ENCODE measurements around the gene STRIP2.

DNA sequence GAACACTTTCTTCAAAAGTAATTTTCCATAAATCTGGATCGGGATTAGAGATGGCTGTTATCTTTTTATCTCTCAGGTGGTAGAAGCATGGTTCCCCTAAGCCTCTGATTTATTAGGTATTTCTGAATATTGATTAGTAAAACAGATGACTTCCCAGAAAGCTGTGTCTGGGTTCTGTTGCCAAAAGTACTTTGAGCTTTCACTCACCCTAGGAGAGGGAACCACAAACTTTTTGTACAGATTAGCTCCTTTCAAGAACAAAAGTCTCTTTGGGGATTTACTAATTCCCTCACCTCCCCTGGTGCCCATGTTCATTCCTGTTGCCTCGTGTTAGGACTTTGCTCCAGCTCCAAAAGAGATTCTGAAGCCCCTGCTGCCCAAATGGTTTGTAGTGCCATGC lies 46.7 kb upstream of the STRIP2 start:
- TF ChIP-seq, protein P1, sequence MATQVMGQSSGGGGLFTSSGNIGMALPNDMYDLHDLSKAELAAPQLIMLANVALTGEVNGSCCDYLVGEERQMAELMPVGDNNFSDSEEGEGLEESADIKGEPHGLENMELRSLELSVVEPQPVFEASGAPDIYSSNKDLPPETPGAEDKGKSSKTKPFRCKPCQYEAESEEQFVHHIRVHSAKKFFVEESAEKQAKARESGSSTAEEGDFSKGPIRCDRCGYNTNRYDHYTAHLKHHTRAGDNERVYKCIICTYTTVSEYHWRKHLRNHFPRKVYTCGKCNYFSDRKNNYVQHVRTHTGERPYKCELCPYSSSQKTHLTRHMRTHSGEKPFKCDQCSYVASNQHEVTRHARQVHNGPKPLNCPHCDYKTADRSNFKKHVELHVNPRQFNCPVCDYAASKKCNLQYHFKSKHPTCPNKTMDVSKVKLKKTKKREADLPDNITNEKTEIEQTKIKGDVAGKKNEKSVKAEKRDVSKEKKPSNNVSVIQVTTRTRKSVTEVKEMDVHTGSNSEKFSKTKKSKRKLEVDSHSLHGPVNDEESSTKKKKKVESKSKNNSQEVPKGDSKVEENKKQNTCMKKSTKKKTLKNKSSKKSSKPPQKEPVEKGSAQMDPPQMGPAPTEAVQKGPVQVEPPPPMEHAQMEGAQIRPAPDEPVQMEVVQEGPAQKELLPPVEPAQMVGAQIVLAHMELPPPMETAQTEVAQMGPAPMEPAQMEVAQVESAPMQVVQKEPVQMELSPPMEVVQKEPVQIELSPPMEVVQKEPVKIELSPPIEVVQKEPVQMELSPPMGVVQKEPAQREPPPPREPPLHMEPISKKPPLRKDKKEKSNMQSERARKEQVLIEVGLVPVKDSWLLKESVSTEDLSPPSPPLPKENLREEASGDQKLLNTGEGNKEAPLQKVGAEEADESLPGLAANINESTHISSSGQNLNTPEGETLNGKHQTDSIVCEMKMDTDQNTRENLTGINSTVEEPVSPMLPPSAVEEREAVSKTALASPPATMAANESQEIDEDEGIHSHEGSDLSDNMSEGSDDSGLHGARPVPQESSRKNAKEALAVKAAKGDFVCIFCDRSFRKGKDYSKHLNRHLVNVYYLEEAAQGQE (IDR thresholded peaks at IDR 0.05; ENCODE audit: low read depth): no peak
- TF ChIP-seq, protein P2, sequence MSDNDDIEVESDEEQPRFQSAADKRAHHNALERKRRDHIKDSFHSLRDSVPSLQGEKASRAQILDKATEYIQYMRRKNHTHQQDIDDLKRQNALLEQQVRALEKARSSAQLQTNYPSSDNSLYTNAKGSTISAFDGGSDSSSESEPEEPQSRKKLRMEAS (IDR thresholded peaks at IDR 0.05): no peak
- TF ChIP-seq FOXM1 (IDR thresholded peaks at IDR 0.05; ENCODE audit: borderline replicate concordance, low read depth): no peak
- no peak for TF ChIP-seq ZBTB7A (IDR thresholded peaks at IDR 0.05; ENCODE audit: low read depth)
- TF ChIP-seq EGR1 (IDR thresholded peaks at IDR 0.05): no peak
- TF ChIP-seq TAF1 (IDR thresholded peaks at IDR 0.05; ENCODE audit: low read depth): no peak

All from Ishikawa (cell line).